C1 segment of cervical spinal cord (tissue), 14 donors: ENCODE measurements around the gene NHERF1.

ENCODE experiments used
- DNase-seq, 14 donors: peaks; one replicate each; lab custom pipeline; 2025; lab: John Stamatoyannopoulos, UW

NHERF1 gene

DNA sequence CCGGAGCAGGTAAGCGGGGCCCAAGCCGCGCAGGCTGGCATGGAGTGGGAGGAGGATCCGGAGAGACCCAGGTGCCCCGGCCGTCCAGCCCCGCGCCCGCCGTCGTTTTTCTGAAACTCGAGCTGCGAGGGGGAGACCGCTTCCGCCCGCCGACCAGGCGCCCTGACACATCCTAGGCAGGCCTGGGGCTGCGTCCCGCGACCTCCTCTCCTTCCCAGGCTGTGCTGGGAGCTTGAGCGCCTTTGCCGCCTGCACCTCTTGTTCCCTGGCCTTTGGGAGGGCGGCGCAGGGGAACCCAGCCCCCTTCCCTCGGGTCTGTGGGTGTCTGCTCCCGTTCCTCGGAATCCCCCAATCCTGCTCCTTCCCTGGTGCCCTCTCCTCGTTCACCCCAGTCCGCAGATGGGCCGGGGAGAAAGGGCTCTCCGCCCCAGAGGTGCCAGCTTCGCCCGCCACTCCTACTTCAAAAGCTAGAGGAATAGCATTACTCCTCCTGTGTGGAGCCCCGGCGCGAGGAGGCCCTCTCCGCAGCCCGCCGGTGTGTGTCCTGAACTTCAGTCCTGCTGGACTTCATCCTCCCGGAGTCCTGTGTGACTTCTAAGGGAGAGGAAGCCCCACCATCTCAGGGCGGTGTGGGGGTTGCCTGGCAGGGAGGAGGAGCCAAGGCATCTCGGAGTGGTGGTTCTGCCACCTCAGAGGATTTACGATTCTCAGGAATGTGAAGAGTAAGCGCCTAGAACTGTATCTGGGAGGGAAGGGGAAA, 1.0 kb downstream of the NHERF1 start:
- DNase-seq, result peak in 5 of 14 donors; percentile 19 to 60 (median 41)

DNA sequence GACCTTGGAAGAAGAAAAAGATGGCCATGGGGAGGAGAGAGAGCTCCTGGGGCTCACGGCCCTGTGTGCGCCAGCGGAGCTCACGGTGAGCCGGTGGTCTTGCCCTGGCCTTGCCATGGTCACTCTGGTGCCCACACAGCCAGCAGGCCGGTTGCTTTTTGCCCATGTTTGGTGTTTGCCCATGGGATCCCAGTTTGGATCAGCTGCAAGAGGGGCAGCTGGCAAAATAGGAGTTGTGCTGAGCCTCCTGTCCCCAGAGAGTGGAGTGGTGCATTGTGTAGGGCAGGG, 1.6 kb downstream of the NHERF1 start:
- DNase-seq, result no peak

DNA sequence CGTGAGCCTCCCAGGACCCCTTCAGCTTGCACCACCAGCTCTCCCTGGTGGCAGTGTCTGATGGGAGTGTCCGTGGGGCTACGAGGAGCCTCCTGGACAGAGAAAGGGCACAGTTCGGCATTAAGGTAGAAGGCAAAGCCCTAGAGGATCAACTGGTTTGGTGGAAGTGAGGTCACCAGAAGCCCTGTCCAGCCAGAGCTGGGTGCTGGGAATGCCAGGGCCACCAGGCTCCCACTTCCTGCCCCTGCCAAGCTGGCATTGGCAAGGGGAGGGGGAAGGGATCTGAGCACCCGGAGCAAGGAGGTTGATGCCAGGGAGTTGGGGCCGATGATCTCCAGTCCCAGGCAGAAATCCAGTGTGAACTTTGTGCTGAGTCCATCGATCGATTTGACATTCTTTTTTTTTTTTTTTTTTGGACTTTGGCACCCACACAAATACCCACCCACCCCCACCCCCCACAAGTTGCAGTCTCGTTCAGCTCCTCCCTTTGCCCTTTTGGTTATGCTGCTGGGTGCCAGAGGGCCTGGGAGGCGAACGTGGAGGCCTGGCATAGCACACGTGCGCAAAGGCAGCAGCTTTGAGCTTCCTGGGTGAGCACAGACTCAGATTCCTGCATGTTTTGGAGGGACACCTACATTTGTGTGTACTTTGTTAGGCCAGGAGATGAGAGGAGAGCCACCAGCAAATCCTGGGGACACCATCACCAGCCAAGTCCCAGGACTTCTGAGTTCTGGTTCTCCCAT, 2.1 kb downstream of the NHERF1 start:
- peak in 9 of 14 donors; percentile 30 to 77 (median 56) for DNase-seq

DNA sequence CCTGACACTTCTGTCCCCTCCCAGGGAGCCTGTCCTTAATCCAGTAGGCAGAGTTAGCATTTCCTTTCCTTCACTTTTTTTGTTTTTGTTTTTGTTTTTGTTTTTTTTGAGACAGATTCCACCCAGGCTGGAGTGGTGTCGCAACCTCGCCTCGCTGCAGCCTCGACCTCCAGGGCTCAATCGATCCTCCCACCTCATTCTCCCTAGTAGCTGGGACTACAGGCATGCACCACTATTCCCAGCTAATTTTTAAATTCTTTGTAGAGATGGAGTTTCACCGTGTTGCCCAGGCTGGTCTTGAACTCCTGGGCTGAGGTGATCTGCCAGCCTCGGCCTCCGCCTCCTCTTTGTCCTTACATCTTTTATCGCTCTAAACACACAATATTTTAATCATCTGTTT, 4.0 kb downstream of the NHERF1 start:
- no peak for DNase-seq

DNA sequence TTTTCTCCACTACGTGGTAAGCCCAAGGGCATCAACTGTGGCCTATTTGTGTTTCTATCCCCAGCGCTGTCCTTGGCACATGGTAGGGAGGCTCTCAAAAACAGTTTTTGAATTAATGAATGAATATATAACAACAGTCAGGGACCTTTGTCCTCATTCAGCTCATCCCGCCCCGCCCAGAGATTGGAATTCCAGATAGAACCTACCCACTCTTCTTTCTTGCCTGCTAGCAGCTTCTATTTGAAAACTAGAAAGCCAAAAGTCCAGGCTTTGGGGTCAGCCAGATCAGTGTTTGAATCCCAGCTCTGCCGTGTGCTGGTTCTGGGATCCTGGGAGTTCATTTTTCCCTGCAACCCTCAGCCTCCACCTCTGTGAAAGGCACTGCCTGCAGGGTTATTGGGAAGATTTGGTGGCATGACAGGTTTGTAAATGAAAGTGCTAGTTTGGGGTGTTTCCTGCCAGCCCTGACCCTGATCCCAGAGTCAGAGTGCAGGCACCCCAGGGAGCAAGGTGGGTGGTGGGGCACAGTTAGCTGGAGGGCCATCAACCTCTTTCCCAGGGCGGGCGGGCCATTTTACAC, 4.5 kb downstream of the NHERF1 start:
- no peak for DNase-seq

DNA sequence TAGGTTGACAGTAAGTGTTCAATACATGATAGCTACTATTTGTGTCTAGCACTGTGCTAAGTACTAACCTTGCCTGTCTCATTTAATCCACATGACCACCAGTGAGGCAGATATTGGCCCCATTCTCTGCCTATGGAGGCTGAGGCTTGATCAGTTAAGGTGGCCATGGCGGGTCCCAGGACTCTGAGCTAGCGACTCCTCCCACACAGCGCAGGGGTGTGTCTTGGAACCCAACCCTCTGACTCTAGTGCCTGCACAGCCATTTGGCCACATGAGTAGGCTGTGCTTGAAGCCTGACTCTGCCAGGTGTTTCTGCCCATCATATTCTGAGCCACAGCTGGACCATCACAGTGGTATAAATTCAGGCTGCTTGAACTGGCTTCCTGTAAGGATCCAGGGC, 6.4 kb downstream of the NHERF1 start:
- peak in 1 of 14 donors; percentile 16 for DNase-seq

DNA sequence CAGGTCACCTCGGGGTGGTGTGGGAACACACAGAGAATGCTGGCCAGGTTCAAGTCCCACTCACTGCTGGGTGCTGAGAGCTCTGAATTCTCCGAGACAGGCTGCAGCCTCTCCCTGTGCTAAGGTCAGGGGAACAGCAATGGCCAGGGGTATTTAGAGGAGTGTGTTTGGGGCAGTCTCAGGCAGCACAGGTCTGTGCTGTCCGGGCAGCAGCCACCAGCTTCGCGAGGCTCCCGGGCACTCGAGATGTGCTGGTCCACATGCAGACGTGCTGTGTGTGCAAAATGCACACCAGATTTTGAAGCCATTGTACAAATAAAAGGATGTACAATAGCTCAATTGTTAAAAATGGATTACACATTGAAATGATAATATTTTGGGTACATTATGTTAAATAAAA, 7.1 kb downstream of the NHERF1 start:
- DNase-seq, result peak in 1 of 14 donors; percentile 10

DNA sequence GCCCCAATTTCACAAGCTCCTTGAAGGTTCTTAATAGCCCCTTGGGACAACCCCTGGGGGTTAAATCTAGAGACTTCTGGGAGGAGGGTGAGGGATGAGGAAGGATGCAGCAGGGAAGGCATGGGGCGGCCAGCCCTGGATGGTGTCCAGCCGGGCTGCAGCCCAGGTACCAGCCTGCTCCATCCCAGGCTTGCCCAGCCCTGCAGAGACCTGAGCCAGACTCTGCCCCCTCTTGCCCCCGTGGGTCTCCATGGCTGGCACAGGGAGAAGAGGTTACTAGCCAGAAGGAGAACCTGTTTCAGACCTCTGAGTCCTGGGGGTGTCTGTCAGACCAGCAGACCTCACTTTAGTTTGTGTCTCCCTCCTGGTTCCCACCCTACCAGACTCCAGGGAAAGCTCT, 8.5 kb downstream of the NHERF1 start:
- no peak for DNase-seq

DNA sequence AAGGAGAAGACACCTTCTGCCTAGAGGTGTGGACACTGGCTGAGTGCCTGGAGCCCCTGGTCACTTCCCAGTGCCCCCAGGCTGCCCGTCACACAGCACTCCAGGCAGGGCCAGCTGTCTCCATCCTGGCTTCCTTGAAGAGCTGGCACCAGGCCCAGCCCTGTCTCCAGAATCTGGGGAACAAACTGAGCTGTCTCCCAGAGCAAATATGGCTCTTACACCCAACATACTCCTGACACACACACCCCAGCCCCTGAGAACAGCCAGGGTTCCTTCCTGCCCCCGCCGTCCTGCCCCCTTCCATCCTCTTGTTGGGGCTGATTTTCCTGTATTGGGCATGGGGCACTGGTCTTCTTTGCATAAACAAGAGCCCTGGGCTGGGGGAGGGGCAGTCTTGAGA, 9.1 kb downstream of the NHERF1 start:
- DNase-seq, result peak in 6 of 14 donors; percentile 13 to 70 (median 48)

DNA sequence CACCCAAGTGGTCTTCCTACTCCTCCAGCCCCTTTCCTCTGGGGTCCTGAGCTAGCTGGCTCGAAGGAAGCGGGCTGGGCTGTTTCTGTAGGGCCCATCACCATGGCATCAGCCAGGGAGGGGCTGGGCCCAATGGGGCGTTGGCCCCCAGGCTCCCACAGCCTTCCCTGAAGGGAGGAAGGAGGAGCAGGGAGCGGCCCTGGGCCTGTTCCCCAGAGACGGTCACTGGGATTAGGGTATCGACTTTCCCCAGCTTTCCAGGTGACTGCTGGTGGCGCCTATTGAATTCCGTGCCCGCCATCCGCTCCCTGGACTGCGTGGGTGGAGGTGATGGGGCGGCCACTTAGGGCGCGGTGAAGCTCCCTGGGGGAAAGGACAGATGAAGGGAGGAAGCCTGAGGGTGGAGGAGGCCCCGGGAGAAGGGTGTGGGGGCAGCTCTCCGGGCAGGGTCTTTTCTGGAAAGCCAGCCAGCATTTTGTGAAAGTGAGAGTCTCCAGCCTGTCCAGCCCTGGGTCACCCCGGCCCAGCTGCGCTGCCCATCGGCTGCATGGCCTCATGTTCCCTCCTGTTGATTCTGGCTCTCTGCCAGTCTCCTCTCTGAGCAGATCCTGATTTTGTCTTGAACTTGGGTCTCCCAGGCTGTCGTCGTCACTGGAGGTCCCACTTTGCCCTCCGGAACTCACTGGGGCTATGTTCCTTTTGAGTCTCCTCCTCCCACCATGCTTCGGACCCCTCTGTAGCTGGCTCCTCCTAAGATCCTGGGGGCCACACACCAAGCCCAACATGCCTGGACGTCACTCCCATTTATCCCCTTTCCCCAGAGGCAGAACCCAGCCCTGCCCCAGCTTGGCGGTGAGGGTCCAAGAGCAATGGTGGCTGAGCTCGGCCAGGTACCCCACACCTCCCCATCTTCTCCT, 9.8 kb downstream of the NHERF1 start:
- peak in 3 of 14 donors; percentile 38 to 48 (median 40) for DNase-seq

DNA sequence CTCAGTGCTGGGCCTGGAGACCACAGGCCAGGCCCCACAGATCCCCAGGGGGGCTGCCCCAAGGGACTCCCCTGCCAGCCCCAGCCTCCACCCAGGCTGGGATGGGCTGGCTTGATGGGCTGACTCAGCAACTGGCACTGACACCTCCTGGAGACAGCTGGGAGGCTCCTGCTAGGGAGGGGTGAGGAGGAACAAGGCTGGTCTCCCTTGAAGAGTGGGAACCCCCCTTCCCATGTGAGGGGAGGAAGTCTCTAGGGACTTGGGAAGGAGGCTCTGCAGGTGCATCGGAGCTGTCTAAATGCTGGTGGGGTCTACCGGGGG, 10.4 kb downstream of the NHERF1 start:
- peak in 6 of 14 donors; percentile 29 to 58 (median 37) for DNase-seq

DNA sequence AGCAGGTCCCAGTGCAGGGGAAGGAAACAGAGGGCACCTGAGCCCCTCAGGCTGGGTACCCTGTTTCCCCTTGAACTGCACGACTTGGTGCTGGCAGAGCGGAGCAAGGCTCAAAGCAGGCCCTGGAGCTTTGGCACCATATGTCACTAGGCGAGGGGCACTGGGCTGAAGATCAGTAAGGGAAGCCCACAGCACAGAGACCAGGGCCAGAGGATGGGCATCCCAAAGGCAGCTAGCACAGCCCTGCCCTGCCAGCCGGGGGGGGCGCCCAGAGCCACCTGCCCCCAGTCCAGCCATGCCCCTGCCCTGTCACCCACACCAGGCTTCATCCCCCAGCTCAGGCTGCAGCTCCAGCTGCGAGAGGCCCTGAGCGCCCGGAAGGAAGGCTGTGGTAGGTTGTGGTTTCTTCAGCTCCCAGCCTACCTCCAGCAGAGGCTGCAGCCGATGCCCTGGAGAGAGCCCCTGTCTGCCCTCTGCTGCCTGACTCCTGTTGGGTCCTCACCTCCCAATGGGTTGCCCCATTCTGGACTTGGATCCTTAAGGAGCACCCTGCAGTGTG, 10.9 kb downstream of the NHERF1 start:
- peak in 1 of 14 donors; percentile 29 for DNase-seq

DNA sequence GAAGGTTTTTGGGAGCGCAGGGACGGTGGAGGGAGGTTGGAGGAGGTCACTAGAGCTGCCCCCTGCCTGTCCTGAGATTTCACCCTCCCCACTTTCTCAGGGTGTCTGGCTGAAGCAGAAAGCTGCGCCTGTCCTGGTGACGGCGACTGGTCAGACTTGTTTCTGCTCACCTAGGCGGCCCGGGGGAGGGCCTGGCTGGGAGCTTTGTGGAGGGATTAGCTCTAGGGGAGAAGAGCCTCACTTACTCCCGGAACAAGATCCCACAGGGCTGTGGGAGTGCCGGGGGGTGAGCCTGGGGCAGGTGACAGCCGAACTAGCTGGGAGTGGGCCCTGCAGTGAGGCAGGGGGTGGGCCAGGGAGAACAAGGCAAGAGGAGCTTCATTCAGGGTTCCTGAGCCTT, 11.5 kb downstream of the NHERF1 start:
- no peak for DNase-seq

DNA sequence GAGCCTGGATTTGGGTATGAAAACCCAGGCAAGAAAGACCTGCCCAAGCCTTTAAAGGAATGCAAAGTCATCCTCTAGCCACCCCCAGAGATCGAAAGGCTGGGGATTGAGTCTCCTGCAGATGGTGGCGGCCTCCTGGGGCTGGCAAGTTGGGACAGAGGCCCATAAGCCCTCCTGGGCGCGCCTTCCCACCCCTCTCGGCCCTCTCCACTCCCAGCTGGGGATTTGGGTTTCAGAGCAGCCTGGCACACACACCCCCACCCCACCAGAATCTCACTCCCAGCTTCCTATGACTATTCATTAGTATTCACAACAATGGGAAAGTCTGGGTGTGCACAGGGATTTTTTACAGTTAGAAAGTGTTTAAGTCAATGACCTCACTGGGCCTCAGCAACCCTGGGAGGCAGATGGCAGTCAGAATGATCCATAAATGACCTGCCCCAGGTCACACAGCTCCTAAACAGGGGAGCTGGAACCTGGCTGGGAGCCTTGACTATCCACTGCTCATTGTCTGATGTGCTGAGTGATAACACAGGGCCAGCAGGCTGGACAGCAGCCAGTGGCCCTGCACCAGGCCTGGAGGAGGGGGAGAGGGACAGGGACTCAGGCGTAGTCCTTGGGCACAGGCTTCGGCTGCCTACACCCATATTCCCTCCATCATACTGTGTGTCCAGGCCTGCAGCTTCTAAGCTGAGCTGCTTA, 12.1 kb downstream of the NHERF1 start:
- DNase-seq, result peak in 8 of 14 donors; percentile 20 to 50 (median 32)

DNA sequence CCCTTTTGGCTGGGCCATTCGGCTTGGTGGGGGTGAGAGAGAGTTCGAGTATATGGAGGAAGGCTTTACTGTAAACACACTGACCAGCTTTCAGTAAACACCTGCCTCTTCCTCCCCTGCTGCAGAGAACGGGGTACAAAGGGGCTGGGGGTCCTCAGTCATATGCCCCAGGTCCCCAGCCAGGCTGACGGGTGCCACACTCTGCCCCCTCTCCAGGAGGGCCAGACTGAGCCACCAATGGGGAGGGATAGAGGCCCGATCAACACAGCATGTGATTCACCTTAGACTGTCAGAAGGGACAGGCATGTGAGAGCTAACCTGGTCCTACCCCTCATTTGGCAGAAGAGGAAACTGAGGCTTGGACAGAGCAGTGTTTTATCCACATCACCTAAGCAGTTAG, 13.0 kb downstream of the NHERF1 start:
- peak in 1 of 14 donors; percentile 26 for DNase-seq

DNA sequence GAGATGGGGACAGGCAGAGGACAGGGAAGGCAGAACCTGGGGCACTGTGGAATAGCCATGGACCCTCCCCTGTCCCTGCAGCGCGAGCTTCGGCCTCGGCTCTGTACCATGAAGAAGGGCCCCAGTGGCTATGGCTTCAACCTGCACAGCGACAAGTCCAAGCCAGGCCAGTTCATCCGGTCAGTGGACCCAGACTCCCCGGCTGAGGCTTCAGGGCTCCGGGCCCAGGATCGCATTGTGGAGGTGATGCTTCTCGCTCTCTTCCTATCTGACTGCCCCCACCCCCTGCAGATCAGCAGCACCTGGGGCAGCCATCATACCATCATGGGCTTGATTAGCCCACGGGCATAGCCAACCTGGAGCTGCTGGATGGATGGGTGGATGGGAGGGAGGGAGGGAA, 13.5 kb downstream of the NHERF1 start:
- peak in 1 of 14 donors; percentile 31 for DNase-seq

DNA sequence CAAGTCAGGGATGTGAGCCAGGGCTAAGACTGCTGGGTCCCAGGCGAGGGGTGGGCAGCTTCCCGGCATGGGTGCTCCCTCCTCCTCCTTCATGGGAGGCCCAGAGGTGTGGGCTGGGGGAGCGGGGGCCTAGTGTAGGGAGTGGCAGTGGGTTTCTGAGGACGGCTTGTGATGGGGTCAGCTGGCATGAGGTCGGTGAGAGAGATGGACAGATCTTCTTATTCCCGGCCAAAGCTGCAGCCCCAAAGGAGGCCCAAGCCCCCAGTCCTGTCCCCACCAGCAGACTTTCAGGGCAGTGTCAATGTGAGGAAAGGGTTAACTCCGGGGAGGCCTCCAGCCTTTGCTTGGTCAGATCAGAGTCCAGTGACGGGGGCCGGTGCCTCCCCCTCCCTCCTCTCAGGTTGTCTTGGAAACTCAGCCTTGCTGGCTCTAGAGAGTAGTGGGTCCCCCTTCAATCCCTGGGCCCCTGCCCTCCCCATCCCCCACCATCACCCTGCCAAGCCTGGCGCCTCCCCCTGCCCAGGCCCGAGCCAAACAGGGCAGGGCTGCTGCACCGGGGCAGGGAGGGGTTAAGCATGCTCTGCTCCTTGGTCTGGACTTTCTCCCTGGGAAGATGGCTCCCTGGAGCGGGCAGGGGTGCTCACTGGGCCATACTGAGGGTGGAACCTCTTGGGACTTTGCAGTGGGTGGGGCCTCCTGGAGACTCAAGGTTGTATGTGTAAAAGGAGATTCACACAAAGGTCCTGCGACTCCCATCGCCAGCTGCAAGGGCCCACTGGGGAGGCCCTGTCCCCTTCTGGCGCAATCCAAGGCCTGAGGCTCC, 15.3 kb downstream of the NHERF1 start:
- DNase-seq, result peak in 8 of 14 donors; percentile 17 to 61 (median 38)

DNA sequence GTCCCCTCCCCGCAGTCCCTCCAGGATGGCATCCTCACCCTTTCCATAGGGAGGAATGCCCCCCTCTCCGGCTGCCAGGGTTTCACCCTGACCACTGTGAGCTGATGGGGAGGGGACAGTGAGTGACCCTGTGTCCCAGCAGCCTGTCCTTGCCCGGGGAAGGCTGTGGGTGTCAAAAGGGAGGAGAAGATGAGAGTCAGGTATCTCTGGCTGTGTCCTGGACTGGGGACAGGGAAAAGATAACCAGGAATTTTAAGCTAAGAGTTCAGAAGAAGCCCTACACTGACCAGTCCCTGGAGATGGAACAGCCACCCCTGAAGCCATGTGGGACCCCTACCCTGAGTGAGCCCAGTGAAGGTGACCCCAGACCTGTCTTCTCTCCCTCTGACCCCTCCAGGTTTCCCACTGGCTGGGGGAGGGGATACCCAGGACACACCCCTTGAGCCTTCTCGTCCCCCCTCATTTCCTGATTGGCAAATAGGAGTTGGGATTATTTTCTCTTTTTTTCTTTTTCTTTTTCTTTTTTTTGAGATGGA, 16.4 kb downstream of the NHERF1 start:
- no peak for DNase-seq

DNA sequence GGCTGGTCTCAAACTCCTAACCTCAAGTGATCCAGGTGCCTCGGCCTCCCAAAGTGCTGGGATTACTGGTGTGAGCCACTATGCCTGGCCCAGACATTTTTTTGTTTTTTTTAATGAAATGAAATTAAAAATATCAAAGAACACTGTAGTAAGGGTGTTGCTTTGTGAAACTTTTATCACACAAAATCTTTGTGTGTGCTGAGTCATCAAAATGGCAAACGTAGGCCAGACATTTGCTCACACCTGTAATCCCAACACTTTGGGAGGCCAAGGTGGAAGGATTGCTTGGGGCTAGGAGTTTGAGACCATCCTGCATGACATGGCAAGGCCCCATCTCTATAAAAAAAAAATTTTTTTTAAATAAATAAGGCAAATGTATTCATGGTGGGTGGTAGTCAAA, 18.0 kb downstream of the NHERF1 start:
- DNase-seq, result no peak

DNA sequence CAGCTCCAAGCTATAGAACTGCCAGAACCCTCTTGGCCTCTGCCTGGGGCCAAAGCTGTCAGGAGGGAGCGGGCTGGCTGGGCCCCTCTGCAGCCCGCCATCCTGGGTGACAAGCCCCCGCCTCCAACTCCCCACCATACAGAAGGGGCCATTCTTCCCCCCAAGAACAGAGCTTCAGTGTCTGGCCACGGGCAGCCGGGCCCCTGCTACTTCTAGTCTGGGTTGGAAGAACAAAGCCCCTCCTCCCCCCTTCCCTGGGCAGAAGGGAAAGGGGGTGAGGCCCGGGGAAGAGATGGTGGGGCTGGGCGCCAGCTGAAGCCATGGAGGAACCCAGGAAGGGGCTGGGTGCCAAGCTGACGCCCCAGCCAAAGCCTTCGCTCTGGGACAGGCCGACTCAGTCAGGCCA, 18.7 kb downstream of the NHERF1 start:
- peak in 13 of 14 donors; percentile 41 to 91 (median 76) for DNase-seq
